GM18505 (cell line): ENCODE data around the gene SART1.
"Not testable (repeated sequence)": the region's sequence is repeated elsewhere in the genome, so short reads cannot be mapped to it uniquely, and the experiment has no call there.

ENCODE experiments used
- ATAC-seq: cut with Tn5 transposase; IDR thresholded peaks from one replicate; pipeline ENCODE4 v1.9.1; 2021; ENCODE audit not compliant: unreplicated experiment
- POLR2A ChIP-seq: IDR thresholded peaks from 4 replicates; pipeline ENCODE4 v1.6.1; 2011; ENCODE audit warnings: borderline replicate concordance; ENCODE audit not compliant: insufficient read depth, insufficient read length; ENCODE audit errors: extremely low read depth

Gene SART1

GRCh38 chr11:66003291-66003690, 41.8 kb downstream of the SART1 start:
- no peak for ATAC-seq
- TF ChIP-seq POLR2A = no peak

DNA sequence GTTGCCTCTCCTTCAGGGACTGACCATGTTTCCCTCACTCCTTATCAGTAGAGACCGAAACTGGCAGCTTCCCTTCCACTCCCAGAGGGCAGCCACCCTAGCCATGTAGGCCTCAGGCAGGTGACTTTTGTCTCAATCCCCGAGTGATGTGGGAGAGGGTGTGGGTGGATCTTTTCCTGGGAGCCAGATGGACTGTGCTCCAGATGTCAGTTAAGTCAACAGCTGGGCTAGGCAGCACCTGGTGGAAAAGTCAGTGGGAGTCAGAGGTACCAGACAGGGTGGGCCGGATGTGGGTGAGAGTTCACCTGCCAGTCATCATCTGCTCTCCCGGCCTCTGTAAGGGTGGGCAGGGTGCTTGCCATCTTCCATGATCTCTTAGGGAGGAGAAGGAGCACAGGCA, 42.7 kb downstream of the SART1 start:
- no peak for ATAC-seq

DNA sequence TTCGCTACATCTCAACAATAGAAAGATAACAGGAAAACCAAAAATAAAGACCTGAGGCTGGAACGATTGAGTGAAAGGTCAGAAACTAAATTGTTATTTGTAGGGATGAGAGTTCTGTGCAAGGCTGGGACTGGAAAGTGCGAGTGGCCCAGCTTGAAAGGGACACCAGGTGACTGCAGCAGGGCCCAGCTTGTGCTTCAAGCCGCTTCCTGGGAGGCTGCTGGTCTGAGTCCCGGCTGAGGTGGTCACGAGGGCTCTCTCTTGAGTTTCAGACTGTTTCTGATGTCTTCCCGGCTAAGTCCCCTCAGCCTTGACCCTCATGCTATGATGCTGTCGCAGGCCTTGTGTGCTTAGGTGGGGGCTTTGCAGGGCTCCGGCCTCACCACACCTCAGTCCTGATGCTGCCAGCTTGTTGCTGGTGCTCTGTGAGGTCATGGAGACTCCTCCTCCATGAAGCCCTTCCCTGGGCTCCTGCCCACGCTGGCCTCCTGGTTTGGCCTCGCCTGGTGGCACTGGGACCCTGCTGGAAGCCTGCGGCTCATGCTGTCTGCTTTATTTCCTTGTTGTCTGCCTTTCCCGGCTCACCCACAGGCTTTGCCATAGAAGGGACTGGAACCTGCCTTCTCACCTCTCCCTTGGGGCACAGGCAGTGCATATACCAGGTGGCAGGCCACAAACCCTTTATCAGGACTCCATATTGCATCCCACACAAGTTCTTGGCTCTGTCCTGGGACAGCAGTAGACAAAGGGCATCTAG, 44.8 kb downstream of the SART1 start:
- no peak for ATAC-seq
- TF ChIP-seq POLR2A = no peak

More for the DNA sequence above, 42.7 kb downstream of the SART1 start:
- no peak for TF ChIP-seq POLR2A

GRCh38 chr11:66006891-66007176, 45.3 kb downstream of the SART1 start:
- no peak for TF ChIP-seq POLR2A
- ATAC-seq = no peak

- no peak for ATAC-seq
- no peak for TF ChIP-seq POLR2A
Observed at GRCh38 chr11:66007201-66007634, 45.7 kb downstream of the SART1 start.

- no peak for TF ChIP-seq POLR2A
- no peak for ATAC-seq
Observed at GRCh38 chr11:66008095-66008467, 46.5 kb downstream of the SART1 start.

GRCh38 chr11:66008468-66009101, 47.1 kb downstream of the SART1 start:
- TF ChIP-seq POLR2A = no peak
- ATAC-seq = no peak

GRCh38 chr11:66010036-66010435, 48.5 kb downstream of the SART1 start:
- not testable (repeated sequence) for ATAC-seq

- TF ChIP-seq POLR2A = no peak
- ATAC-seq = no peak
Observed at GRCh38 chr11:66011239-66011784, 49.8 kb downstream of the SART1 start.

DNA sequence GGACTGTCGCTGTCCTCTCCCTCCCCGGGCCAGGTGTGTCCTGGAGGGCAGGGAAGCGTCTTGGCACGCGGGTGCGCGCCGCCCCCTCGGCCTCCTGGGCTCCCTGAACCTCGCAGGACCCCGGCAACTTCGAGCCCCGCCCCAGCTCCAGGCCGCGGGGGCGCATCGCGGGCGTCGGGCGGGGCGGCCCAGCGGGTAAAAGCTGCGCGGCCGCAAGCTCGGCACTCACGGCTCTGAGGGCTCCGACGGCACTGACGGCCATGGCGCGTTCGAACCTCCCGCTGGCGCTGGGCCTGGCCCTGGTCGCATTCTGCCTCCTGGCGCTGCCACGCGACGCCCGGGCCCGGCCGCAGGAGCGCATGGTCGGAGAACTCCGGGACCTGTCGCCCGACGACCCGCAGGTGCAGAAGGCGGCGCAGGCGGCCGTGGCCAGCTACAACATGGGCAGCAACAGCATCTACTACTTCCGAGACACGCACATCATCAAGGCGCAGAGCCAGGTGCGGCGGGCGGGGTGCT, 50.3 kb downstream of the SART1 start, which contains the start of gene CST6:
Gene CST6 (plus strand): TSS at position 224 of the 519 bp plus-strand sequence. CDS start 37 bp downstream, at position 261.
- no peak for ATAC-seq
- TF ChIP-seq POLR2A = no peak

- TF ChIP-seq POLR2A = no peak
- ATAC-seq = no peak
Observed at GRCh38 chr11:66012371-66012945, 50.9 kb downstream of the SART1 start.

DNA sequence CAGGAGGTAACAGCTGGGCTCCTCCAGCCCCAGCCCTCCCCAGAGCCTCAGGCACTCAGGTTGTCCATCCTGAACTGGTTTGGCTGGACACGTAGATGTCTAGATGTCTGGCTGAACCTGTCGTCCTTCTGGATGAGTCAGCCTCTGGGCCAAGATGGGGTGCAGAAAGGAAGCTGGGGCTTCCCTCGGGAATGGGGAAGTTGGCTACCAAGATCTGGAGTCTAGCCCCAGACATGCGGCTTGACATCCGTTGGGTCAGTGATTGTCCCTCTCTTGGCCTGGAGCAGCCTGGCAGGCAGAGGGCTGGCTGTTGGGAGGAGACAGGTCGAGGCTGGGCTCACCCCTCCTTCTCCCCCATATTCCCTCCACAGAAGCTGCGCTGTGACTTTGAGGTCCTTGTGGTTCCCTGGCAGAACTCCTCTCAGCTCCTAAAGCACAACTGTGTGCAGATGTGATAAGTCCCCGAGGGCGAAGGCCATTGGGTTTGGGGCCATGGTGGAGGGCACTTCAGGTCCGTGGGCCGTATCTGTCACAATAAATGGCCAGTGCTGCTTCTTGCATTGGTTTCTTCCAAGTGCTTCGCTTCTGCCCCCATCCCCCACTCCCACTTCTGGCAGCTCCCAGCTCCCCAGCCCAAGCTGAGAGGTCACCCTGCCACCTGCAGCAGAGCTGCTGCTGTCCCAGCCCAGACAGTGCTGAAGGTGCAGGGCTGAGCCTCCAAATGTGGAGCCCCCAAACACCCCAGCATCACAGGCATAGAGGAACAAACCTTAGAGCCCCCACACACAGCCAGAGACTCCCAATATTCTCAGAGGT, 51.6 kb downstream of the SART1 start:
- TF ChIP-seq POLR2A = no peak
- no peak for ATAC-seq

GRCh38 chr11:66013762-66014100, 52.2 kb downstream of the SART1 start:
- no peak for ATAC-seq
- TF ChIP-seq POLR2A = no peak
